HCT116 (cell line): ENCODE measurements around the gene DGKG. TPM values are rescaled to one million over a fixed set of nuclear protein-coding genes. Genes with fewer than 3 reads are reported as not detected.

ENCODE experiments used
- ATAC-seq: fragments of 200-7000 bp; cut with Tn5 transposase; 2 replicates; pipeline ENCODE4 v1.9.1; 2020; ENCODE audit warnings: mild to moderate bottlenecking, moderate library complexity
- BruUV-seq: library from RNA; stranded (reverse); fragments of 400-500 nt; replicated peaks from 2 replicates; lab custom pipeline; 2021; lab: Mats Ljungman, UMichigan
- CTCF ChIA-PET: fragments of 300-600 bp; sonication (Branson Sonifier 250); formaldehyde crosslinking; loops from one replicate; lab custom pipeline; 2021; ENCODE audit warnings: antibody characterized with exemption; lab: Charles Lee
- POLR2A ChIA-PET: fragments of 300-600, 350-600 bp; sonication (Branson Sonifier 250); formaldehyde crosslinking; loops from one replicate; lab custom pipeline; 2021; ENCODE audit warnings: antibody characterized with exemption; lab: Charles Lee
- RAD21 ChIA-PET, 2 experiments: fragments of 300-600 bp; sonication (Branson Sonifier 250); formaldehyde crosslinking; loops; one replicate each; lab custom pipeline; 2023; ENCODE audit warnings: low total read pairs in 2 of 2; ENCODE audit not compliant: uncharacterized antibody in 2 of 2, unreplicated experiment in 2 of 2, low non-redundant PET in 1 of 2; lab: Charles Lee
- DNase-seq: peaks from one replicate; pipeline ENCODE4 v3.0.0-alpha.2; 2010; ENCODE audit warnings: low read depth, low spot score
- H2AFZ ChIP-seq: fragments of 200-600 bp; shearing (Covaris generic), sonication (generic); 2 replicates; pipeline ENCODE4 v1.6.1; 2017; ENCODE audit warnings: low read depth, mixed run types, mixed read lengths, antibody characterized with exemption, low read length; ENCODE audit not compliant: poor library complexity, severe bottlenecking
- H3K27ac ChIP-seq: 2 replicates; pipeline ENCODE4 v1.5.1; 2012; ENCODE audit warnings: low read depth, low read length
- H3K27me3 ChIP-seq: fragments of 200-600 bp; sonication (generic); 2 replicates; pipeline ENCODE4 v1.6.1; 2016; ENCODE audit warnings: mixed run types, low read length, mixed read lengths; ENCODE audit not compliant: insufficient read depth
- H3K36me3 ChIP-seq, 2 experiments: fragments of 200-500 bp in 1 of 2; fragments of 200-600 bp in 1 of 2; sonication (Bioruptor generic) in 1 of 2; sonication (generic) in 1 of 2; 2 replicates each; pipeline versions ENCODE4 v1.5.1 to v1.6.1; 2014 to 2016; ENCODE audit warnings: low read length in 2 of 2, inconsistent platforms in 1 of 2, mixed read lengths in 1 of 2, mixed run types in 1 of 2; ENCODE audit not compliant: insufficient read depth in 2 of 2, control insufficient read depth in 1 of 2
- H3K4me1 ChIP-seq, 2 experiments: fragments of 200-600 bp in 1 of 2; sonication (generic) in 1 of 2; 2 replicates each; pipeline versions ENCODE4 v1.5.1 to v1.6.1; 2012 to 2017; ENCODE audit warnings: low read length in 2 of 2, inconsistent platforms in 1 of 2, mild to moderate bottlenecking in 1 of 2, mixed read lengths in 1 of 2, mixed run types in 1 of 2, moderate library complexity in 1 of 2; ENCODE audit not compliant: insufficient read depth in 2 of 2, control insufficient read depth in 1 of 2
- H3K4me2 ChIP-seq: fragments of 200-600 bp; sonication (generic); 2 replicates; pipeline ENCODE4 v1.6.1; 2017; ENCODE audit warnings: mixed run types, low read length, mixed read lengths
- H3K4me3 ChIP-seq, 2 experiments: fragments of 200-600 bp in 1 of 2; sonication (generic) in 1 of 2; replicated peaks in 1 of 2; 2 replicates each; pipeline ENCODE4 v1.5.1; 2011 to 2016; ENCODE audit warnings: low read length in 2 of 2, control low read depth in 1 of 2, low read depth in 1 of 2, mild to moderate bottlenecking in 1 of 2, mixed read lengths in 1 of 2, mixed run types in 1 of 2
- H3K79me2 ChIP-seq: fragments of 200-600 bp; sonication (generic); 2 replicates; pipeline ENCODE4 v1.6.1; 2017; ENCODE audit warnings: mild to moderate bottlenecking, mixed run types, low read length, moderate library complexity, mixed read lengths; ENCODE audit not compliant: insufficient read depth
- H3K9ac ChIP-seq: fragments of 200-600 bp; sonication (generic); 2 replicates; pipeline ENCODE4 v1.6.1; 2016; ENCODE audit warnings: low read length, mixed read lengths
- H3K9me2 ChIP-seq: fragments of 200-600 bp; sonication (generic), shearing (Covaris generic); 2 replicates; pipeline ENCODE4 v1.6.1; 2017; ENCODE audit warnings: mixed run types, mild to moderate bottlenecking, moderate library complexity; ENCODE audit not compliant: insufficient read depth
- H3K9me3 ChIP-seq, 2 experiments: fragments of 200-500 bp in 1 of 2; fragments of 200-600 bp in 1 of 2; sonication (Bioruptor generic) in 1 of 2; sonication (generic) in 1 of 2; 2 replicates each; pipeline ENCODE4 v1.6.1; 2014 to 2017; ENCODE audit warnings: low read length in 2 of 2, mixed read lengths in 2 of 2, inconsistent platforms in 1 of 2, low read depth in 1 of 2, mild to moderate bottlenecking in 1 of 2, mixed run types in 1 of 2, moderate library complexity in 1 of 2; ENCODE audit not compliant: control insufficient read depth in 1 of 2, insufficient read depth in 1 of 2
- H4K20me1 ChIP-seq: fragments of 200-600 bp; sonication (generic), shearing (Covaris generic); 2 replicates; pipeline ENCODE4 v1.6.1; 2017; ENCODE audit warnings: mixed run types, mild to moderate bottlenecking, moderate library complexity; ENCODE audit not compliant: insufficient read depth
- ATF3 ChIP-seq: IDR thresholded peaks from 2 replicates; pipeline ENCODE4 v1.6.1; 2012
- EZH2 ChIP-seq: fragments of 200-600 bp; sonication (generic); IDR thresholded peaks from 2 replicates; pipeline ENCODE4 v1.6.1; 2017; ENCODE audit warnings: antibody characterized with exemption, mixed run types
- JUND ChIP-seq: IDR thresholded peaks from 2 replicates; pipeline ENCODE4 v1.6.1; 2012
- POLR2A ChIP-seq: IDR thresholded peaks from 2 replicates; pipeline ENCODE4 v1.7.0; 2011; ENCODE audit warnings: borderline replicate concordance; ENCODE audit not compliant: insufficient read depth, insufficient read length; ENCODE audit errors: extremely low read depth
- REST ChIP-seq: IDR thresholded peaks from 2 replicates; pipeline ENCODE4 v1.6.1; 2012; ENCODE audit warnings: low read depth
- SP1 ChIP-seq: IDR thresholded peaks from 2 replicates; pipeline ENCODE4 v1.6.1; 2012; ENCODE audit warnings: low read depth
- ZNF274 ChIP-seq: fragments of 200-500 bp; sonication (Bioruptor generic); IDR thresholded peaks from 2 replicates; pipeline ENCODE4 v1.6.1; 2014; ENCODE audit warnings: mild to moderate bottlenecking, low read depth, low read length, inconsistent platforms
- intact Hi-C: fragments of 100-400 bp; cut with micrococcal nuclease; formaldehyde crosslinking; loops from 2 replicates; pipeline ENCODE4 v1.10.0; 2022
- total RNA-seq: library from RNA; stranded (reverse); gene quantifications from one replicate; pipeline ENCODE4 v1.2.1, GENCODE V29; 2021; ENCODE audit not compliant: unreplicated experiment

DGKG gene
- total RNA-seq, 1 experiment from 2014 or later = 4.8 TPM

DNA sequence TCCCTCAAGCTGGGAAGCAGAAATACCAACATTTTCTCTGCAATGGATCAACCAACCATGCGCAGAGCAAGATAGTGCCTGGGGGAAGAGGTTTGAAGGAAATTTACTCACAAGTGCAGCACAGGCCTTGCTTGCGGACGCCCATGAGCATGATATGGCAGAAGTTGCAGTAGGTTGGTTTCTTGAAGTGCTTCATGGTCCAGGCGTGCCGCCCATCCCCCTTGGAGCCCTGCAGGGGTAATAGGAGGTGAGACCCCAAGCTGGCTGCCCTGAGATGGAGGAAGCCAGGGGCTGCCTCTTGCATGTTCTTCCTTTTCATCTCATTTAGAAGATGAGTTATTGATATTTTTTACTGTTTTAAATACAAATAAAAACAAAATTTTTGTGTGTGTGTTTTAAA is 86.6 kb downstream of the DGKG start:
- Histone ChIP-seq H4K20me1 (no peaks in the 10 kb centered on the region), H3K4me2 (no peak overlapping the region), H3K9ac (no peak overlapping the region), H3K79me2 (no peaks in the 10 kb centered on the region), H3K36me3 (no peaks in the 10 kb centered on the region)
- ChIA-PET RAD21 (no interaction called here), CTCF (no interaction called here)
- no peak for ATAC-seq
- BruUV-seq = no TSS peak
- DNase-seq = no peak
- intact Hi-C loops = loop anchor here (5.0 kb wide), 2 partner anchors 418 to 613 kb away; no protein-coding TSS in a partner anchor
- TF ChIP-seq ZNF274 = no peak
- TF ChIP-seq EZH2 = no peak
- TF ChIP-seq ATF3 = no peak
- TF ChIP-seq SP1 = no peak
- no peak for TF ChIP-seq JUND
- no peak for TF ChIP-seq POLR2A
- no peak for TF ChIP-seq REST
- TF ChIP-seq, all 23 proteins: peak for 0
- POLR2A ChIA-PET = no interaction called here
- Histone ChIP-seq H3K9me3 (no peaks in the 10 kb centered on the region), H3K4me1 (peaks cover 0 to 5% of the 10 kb centered on the region in 2 experiments; a peak in 1 of 4 replicates), H3K4me3 (no peak overlapping the region), H2AFZ (no peak overlapping the region), H3K27me3 (no peaks in the 10 kb centered on the region), H3K27ac (no peak overlapping the region), H3K9me2 (no peaks in the 10 kb centered on the region)
